DMS79 treated with DMSO at 0.1 percent for 48 hours (cell line): ENCODE measurements around the gene FKBP1B.
A peak's percentile ranks its signal among the peaks of the same experiment; 100 is the strongest.
"Not testable (repeated sequence)": the region's sequence is repeated elsewhere in the genome, so short reads cannot be mapped to it uniquely, and the experiment has no call there.

Experiments
- DNase-seq: peaks from one replicate; lab custom pipeline; 2025; lab: John Stamatoyannopoulos, UW

FKBP1B gene

GRCh38 chr2:24022975-24023575 is 26.5 kb upstream of the FKBP1B start:
- DNase-seq, result no peak

DNA sequence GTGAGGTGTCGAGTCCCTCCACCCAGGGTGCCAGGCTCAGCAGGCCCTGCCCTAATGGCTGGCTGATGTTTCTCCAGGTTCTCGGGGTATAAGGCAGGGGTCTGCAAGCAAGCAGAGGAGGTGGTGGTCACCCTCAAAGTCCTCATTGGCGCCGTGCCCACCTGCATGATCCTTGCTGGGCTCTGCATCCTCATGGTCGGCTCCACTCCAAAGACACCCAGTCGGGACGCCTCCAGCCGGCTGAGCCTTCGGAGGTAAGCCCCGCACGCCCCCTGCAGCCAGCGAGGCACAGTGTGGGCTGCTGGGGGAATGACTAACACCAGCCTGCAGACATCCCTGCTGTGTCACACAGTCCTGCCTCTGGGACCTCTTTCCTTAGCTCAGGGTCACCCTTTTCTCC is 25.5 kb upstream of the FKBP1B start:
- no peak for DNase-seq

DNA sequence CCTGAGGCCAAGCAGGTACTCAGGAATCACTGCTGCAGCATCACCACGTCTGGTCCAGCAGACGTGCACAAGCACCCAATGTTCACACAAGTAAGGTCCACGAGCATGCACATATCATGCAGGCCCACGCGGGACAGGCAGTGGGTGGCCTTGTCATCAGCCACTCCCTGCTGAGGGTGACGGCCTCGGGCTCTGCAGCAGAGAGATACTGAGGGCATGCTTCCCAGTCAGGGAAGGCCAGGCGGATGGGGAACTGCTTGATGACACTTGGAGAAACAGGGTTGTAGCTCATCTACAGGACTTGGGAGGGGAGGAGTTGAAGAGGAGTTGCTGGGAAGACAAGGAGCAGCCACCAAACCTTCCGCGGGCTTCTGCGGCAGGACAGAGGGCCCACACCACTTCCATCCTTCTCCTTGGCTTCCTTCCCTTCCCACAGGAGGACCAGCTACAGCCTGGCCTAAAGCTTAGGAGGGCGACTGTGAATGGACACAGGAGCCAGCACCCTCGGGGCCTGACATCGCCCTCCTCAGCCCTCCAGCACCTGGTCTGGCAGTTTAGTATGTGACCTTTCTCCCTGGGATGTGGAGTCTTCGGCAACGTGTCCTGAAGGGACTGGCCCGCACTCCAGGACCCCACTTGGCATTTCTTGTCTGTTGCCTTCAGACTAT is 24.4 kb upstream of the FKBP1B start:
- DNase-seq, result no peak

DNA sequence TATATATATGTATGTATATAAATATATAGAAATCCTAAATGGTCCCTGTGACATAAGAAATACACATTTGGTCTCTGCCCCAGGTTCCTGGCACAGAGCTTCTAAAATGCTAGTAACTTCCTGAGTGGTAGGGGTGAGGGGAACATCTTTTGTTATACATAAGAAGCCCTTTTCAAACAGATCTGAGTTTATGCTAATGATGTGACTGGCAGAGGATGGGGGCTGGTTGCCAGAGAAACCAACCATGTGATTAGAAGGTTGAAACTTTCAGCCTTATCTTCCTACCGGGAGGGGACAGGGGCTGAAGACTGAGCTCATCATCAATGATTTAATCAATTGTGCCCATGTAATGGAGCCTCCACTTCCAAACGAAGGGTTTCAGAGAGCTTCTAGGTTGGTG is 23.3 kb upstream of the FKBP1B start:
- DNase-seq, result no peak

DNA sequence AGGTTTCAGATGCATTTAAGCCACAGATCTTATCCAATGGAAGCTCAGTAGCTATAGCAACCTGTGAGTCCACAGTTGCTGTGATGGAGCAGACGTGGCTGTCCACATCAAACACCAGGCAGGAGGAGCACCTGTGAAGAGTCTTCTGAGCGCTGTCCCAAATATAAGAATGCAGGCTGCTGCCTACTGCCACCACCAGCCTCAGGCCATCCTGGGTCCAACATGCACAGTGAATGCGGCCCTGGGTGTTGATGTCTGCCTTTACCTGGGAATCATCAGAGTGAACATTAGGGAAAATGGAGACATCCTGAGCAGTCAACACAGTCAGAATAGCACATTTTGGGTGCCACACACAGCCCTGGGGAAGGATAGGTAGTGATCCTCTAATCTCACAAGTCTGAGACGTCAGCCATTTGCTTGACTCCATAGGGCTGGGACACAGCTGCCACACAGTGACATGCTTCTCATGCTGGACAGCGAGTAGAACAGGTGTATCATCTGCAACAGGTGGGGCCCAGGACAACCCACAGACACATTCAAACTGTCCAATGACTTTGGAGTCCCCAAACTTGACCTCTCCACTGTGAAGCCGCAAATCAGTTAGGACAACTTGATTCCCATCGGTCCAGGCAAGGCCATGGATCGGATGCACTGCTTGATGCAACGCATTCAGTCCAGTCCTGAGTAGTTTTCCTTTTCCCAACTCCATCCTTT is 10.6 kb upstream of the FKBP1B start:
- DNase-seq, result no peak

DNA sequence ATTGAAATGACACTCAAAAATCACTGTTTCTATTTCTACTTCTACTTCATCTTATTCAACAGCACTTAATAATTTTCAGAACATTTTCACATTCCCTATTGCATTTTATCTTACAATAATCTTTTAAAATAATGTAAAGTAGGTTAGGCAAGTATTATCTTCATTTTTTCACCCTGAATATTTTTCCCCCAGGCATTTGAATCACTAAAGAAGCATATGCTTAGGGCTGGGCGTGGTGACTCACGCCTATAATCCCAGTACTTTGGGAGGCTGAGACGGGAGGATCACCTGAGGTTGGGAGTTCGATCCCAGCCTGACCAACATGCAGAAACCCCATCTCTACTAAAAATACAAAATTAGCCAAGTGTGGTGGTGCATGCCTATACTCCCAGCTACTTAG is 9.0 kb upstream of the FKBP1B start:
- DNase-seq, result no peak

DNA sequence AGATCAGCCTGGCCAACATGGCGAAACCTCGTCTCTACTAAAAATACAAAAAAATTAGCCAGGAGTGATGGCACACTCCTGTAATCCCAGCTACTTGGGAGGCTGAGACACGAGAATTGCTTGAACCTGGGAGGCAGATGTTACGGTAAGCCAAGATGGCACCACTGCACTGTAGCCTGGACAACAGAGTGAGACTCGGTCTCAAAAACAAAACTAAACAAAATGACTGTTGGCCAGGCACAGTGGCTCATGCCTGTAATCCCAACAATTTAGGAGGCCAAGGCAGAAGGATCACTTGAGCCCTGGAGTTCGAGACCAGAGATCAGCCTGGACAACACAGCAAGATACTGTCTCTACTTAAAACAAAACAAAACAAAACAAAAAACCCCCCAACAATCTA is 6.4 kb upstream of the FKBP1B start:
- DNase-seq, result not testable (repeated sequence)

DNA sequence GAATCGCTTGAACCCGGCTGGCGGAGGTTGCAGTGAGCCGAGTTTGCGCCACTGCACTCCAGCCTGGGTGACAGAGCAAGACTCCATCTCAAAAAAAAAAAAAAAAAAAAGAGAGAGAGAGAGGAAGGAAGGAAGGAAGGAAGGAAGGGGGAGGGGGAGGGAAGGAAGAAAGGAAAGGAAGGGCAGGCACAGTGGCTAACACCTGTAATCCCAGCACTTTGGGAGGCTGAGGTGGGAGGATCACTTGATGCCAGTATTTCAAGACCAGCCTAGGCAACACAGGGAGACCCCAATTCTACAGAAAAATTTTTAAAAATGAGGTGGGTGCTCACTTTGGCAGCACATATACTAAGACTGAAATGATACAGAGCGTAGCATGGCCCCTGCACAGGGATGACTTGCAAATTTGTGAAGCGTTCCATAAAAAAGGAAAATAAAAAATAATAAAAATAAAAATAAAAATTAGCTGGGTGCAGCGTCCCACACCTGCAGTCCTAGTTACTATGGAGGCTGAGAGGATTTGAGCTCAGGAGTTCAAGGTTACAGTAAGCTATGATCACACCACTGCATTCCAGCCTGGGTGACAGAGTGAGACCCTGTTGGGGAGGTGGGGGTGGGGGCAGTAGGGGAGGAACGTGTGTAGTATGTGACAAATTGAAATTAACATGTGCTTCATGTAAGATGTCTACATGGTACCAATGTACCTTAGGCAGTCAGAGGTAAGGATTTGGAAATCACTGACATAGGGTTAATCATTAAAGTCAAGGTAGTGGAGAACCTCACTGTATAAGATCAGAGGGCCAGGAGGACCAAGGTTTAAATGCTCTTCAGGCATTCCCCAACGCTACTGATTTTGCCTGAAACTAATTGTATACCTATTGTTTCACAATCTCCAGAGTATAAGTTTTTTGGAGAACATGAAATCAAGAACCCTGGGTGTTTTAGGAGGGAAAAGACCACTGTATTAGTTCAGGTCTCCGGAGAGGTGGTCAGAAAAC is 3.7 kb upstream of the FKBP1B start:
- DNase-seq, result no peak

DNA sequence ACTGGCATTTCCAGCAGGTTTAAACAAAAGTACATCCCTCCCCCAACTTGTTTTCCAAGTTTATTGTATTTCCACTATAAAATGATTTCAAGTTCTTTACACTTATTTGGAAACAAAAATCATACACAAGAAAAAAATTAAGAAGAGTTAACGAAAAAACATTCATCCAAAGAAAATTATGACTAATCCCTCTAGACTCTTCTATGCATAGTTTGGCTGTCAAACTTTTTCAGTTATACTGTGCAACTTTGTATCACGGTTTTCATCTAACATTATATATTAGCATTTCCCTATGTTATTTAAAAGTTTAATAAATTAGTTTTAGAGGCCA is 3.0 kb upstream of the FKBP1B start:
- no peak for DNase-seq

DNA sequence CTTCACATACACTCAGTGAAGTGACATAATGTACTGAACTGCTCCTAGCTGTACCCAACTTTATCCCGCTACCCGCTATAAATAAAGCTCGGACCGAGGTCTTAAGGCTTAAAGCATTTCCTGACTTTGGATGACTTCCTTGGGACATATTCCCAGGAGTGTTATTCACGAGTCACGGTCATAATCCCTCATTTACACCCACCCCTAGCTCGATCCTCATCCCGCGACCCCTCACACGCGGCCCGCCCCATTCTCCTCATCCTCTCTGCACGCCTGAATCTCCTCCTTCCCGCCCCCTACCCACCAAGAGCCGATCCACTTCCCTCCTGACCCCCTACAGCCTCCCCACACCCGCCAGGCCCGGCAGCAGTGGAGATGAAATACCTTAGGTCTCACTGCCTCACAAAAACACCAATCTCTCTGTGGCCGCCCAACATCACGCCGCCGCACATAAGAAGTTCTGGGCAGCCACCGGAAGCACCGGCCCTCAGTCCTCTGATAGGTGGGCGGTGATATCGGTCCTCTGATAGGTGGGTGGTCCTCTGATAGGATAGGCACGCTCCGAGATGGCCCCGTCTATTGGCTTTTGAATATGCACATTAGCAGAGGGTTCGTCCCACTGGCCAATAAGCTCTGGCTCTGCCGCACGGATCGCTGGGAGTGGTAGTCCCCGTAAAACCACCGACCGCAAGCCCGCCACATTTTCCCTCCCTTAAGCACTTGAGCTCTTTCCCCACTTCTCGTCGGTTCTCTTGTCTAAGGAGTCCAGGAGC is 2.4 kb upstream of the FKBP1B start, which contains the start of gene WDCP:
Gene WDCP (minus strand): TSS at position 462 of the 773 bp plus-strand sequence. CDS start 7,897 bp downstream, outside the sequence.
- DNase-seq, result peak; percentile 98

DNA sequence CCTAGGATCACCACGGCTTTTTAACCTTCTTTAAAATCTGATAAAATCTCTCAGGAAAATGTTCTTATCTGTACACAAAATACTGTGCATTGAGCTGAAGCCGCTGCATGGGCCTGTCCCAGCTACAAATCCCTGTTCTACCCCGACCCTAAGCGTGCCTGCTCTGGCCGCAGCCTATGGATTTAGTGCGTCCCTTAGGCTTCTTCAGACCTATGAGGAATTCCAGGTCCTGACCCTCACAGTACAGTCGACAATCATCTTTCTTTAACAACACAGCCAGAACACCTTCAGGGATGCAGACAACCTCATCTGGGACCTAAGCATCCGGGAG is 1.9 kb upstream of the FKBP1B start:
- no peak for DNase-seq

DNA sequence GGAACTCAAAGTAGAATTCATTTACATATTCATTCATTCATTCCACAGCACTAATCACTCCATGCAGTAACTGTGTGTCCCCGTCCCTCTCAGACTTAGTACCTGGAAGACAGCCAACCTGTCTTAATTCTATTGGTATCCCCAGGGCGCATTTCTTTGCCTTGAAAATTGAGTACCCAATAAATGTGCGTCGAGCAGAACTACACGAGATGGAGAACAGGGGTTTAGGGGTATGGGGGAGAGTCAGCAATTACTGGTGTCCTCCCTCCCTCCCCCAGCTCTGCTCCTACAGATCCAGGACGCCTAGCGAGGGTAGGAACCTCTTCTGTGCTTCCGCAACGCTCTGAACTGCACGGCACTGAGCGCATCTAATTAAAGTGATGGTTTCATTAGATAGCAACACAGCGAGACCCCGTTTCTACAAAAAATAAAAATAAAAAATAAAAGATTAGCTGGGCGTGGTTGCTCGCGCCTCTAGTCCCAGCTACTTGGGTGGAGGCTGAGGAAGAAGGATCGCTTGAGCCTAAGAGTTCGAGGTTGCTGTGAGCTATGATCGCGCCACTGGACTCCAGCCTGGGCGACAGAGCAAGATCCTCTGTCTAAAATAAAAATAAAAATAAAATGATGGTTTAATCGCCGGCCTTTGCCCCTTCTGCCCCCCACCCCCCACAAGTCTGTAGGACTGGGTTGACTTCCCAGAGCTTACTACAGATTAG is 614 bp upstream of the FKBP1B start:
- DNase-seq, result peak; percentile 75

- peak; percentile 18 for DNase-seq
Measured at GRCh38 chr2:24050041-24050979, 769 bp downstream of the FKBP1B start.

GRCh38 chr2:24051833-24052232 is 2.3 kb downstream of the FKBP1B start:
- no peak for DNase-seq

DNA sequence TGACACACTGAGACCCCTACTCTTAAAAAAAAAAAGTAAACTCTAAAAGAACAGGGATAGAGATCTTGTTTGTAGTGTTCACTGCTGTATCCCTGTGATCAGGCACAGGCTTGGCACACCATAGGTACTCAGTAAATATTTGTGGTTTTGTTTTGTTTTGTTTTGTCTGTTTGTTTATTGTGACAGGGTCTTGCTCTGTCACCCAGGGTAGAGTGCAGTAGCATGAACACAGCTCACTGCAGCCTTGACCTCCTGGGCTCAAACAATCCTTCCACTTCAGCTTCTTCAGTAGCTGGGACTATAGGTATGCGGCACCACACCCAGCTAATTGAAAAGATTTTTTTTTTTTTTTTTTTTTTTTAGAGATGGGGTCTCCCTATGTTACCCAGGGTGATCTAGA is 3.4 kb downstream of the FKBP1B start:
- DNase-seq, result no peak

GRCh38 chr2:24054366-24055010 is 4.9 kb downstream of the FKBP1B start:
- no peak for DNase-seq

DNA sequence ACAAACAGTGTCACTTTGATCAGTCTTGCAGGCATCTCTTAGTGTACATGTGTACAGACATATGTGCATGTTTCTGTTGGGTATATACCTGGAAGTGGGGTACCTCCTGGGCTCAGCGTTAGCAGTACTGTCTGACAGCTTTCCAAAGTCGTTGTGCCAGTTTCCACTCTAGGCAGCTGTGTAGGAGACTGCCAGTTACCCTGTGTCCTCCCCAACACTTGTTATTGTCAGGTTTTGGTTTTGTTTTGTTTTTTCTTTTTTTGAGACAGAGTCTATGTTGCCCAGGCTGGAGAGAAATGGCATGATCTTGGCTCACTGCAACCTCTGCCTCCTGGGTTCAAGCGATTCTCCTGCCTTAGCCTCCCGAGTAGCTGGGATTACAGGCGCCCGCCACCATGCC is 6.2 kb downstream of the FKBP1B start:
- no peak for DNase-seq

DNA sequence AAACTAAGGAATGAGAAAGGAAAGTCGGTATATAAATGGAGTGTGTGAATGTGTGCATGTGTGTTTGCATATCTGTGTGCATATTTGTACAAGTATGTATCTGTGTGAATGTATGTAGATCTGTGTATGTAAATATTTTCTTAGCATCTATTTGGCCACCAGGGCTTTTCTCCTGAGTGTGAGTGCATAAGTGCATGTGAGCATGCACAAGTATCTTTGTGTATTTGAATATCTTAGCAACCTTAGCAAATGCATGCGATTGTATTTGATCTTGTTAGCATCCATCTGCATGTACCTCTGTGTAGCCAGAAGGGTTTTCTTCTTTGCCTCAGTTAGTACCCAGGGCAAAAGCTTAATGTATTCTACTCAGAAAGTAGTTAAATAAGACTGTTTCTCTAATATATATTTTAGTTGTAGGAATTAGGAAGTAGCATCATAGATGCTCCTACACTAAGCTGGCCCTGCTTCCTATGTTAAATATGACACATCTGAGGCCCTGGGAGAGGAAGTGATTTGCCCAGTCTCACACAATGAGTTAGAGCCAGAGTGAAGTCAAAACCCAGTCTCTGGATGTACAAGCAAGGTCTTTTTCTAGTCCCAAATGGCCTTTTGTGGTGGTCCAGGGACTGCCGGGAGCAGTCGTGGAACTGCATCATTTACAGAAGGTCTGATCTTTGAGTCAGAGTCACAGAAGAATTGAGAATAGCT is 9.2 kb downstream of the FKBP1B start:
- no peak for DNase-seq

DNA sequence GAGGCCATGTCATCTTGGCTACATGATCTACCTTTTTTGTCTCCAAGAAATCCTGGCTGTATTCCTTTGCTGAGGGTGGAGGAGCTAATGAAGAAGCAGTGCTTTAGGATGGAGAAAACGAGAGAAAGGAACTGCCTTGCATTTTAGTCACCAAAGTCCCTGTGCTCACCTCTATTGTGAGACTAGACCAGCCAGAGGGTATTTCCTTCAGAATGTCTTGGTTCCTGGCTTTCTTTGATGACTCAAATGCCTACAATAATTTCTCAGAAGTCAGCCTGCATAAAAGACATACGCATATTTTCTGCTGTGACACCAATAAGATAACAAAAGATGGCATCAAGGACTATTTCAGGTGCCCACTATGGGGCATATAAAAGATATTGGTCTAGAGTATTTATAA is 15.8 kb downstream of the FKBP1B start:
- DNase-seq, result no peak
